NCI-H460 (cell line): ENCODE data around the gene ABCA4. TPM values are rescaled to one million over a fixed set of nuclear protein-coding genes. Genes with fewer than 3 reads are reported as not detected.
A peak's percentile ranks its signal among the peaks of the same experiment; 100 is the strongest.

Source experiments
- DNase-seq: peaks from one replicate; pipeline ENCODE4 v3.0.0-alpha.2; 2016; ENCODE audit warnings: low read depth; ENCODE audit errors: extremely low read depth
- total RNA-seq: library from RNA; depleted of rRNA; stranded (reverse); fragments of >200 nt; shearing (Covaris generic); gene quantifications from 2 replicates; pipeline ENCODE4 v1.2.3, GENCODE V29; 2014

The ABCA4 gene
- total RNA-seq, 1 experiment from 2014 or later, result not detected

GRCh38 chr1:94084547-94084946, 36.4 kb downstream of the ABCA4 start:
- no peak for DNase-seq

- DNase-seq, result no peak
These were observed 36.9 kb downstream of the ABCA4 start for GRCh38 chr1:94084085-94084484.

- no peak for DNase-seq
These were observed 37.3 kb downstream of the ABCA4 start for GRCh38 chr1:94083681-94084080.

GRCh38 chr1:94081566-94082344, 39.2 kb downstream of the ABCA4 start:
- DNase-seq, result no peak

- DNase-seq, result no peak
These were observed 41.0 kb downstream of the ABCA4 start for GRCh38 chr1:94079989-94080388.

GRCh38 chr1:94079080-94079940, 41.6 kb downstream of the ABCA4 start:
- DNase-seq, result no peak

GRCh38 chr1:94072840-94073522, 48.0 kb downstream of the ABCA4 start:
- no peak for DNase-seq

- DNase-seq, result no peak
These were observed 49.0 kb downstream of the ABCA4 start for GRCh38 chr1:94071976-94072375.

- no peak for DNase-seq
These were observed 49.6 kb downstream of the ABCA4 start for GRCh38 chr1:94071391-94071790.

- DNase-seq, result no peak
These were observed 50.1 kb downstream of the ABCA4 start for GRCh38 chr1:94070865-94071264.

GRCh38 chr1:94069919-94070285, 51.0 kb downstream of the ABCA4 start:
- DNase-seq, result no peak

GRCh38 chr1:94068999-94069918, 51.7 kb downstream of the ABCA4 start:
- DNase-seq, result no peak

- no peak for DNase-seq
These were observed 52.6 kb downstream of the ABCA4 start for GRCh38 chr1:94068096-94068998.

GRCh38 chr1:94067196-94067595, 53.8 kb downstream of the ABCA4 start:
- no peak for DNase-seq

- DNase-seq, result no peak
These were observed 57.6 kb downstream of the ABCA4 start for GRCh38 chr1:94063379-94063778.

- peak; percentile 64 for DNase-seq
These were observed 59.2 kb downstream of the ABCA4 start for GRCh38 chr1:94061513-94062443.

GRCh38 chr1:94060720-94061119, 60.2 kb downstream of the ABCA4 start:
- DNase-seq, result no peak

- DNase-seq, result no peak
These were observed 62.2 kb downstream of the ABCA4 start for GRCh38 chr1:94058766-94059165.
